Testis (tissue), 3 donors: Measurements from ENCODE around the gene MTCL1. TPM values are rescaled to one million over a fixed set of nuclear protein-coding genes. Genes with fewer than 3 reads are reported as not detected.

Experiments
- DNase-seq: peaks from one replicate; pipeline ENCODE4 v3.0.0-alpha.2; 2019
- H3K27ac ChIP-seq, 2 donors: fragments of 200-600 bp; sonication (generic); one replicate each; pipeline ENCODE4 v1.5.1; 2019
- H3K27me3 ChIP-seq: fragments of 200-600 bp; sonication (generic); one replicate; pipeline ENCODE4 v1.5.1; 2019
- H3K36me3 ChIP-seq: fragments of 200-600 bp; sonication (generic); one replicate; pipeline ENCODE4 v1.5.1; 2017; ENCODE audit warnings: low read depth; ENCODE audit errors: missing control alignments
- H3K4me1 ChIP-seq: fragments of 200-600 bp; sonication (generic); one replicate; pipeline ENCODE4 v1.5.1; 2019
- H3K4me3 ChIP-seq, 2 donors: fragments of 200-600 bp; sonication (generic); one replicate each; pipeline ENCODE4 v1.5.1; 2017 to 2019
- H3K9me3 ChIP-seq: fragments of 200-600 bp; sonication (generic); one replicate; pipeline ENCODE4 v1.5.1; 2017
- POLR2A ChIP-seq: fragments of 450-650 bp; IDR thresholded peaks from one replicate; pipeline ENCODE4 v1.6.1; 2017; ENCODE audit warnings: antibody characterized with exemption, mild to moderate bottlenecking, moderate library complexity
- WGBS, 2 donors: methylation state at CpG; one replicate each; pipeline ENCODE4 v1.1.5; 2018; 5-methylcytosine and 5-hydroxymethylcytosine counted together
- intact Hi-C: fragments of 100-400 bp; cut with DNase I; formaldehyde crosslinking; loops from one replicate; pipeline ENCODE4 v1.15.1; 2023; ENCODE audit warnings: low total_unique reads
- polyA plus RNA-seq: library from polyadenylated mRNA; stranded (reverse); fragments of 350-450 nt; fragmentation: Illumina TruSeq; extraction: RNeasy Lipid Tissue Mini Kit (QIAGEN cat#74804); gene quantifications from one replicate; pipeline ENCODE4 v1.2.3, GENCODE V29; 2014; ENCODE audit warnings: low read depth, low replicate concordance; ENCODE audit not compliant: insufficient read depth
- total RNA-seq, 2 donors: library from RNA; depleted of rRNA; stranded (reverse); fragments of >200 nt; gene quantifications; one replicate each; pipeline ENCODE4 v1.2.3, GENCODE V29; 2016
- TF ChIP-seq, protein P1 (sequence below), 3 experiments: fragments of 450-650 bp in 2 of 3; fragments of 200-600 bp in 1 of 3; sonication (generic) in 1 of 3; IDR thresholded peaks; one replicate each; pipeline ENCODE4 v1.5.1; 2016 to 2019; ENCODE audit warnings: antibody characterized with exemption in 3 of 3, mild to moderate bottlenecking in 2 of 3, moderate library complexity in 1 of 3

MTCL1 gene
- total and polyA plus RNA-seq, 3 donors from 2014 or later: 27.5 to 139 (median 95.8) TPM

DNA sequence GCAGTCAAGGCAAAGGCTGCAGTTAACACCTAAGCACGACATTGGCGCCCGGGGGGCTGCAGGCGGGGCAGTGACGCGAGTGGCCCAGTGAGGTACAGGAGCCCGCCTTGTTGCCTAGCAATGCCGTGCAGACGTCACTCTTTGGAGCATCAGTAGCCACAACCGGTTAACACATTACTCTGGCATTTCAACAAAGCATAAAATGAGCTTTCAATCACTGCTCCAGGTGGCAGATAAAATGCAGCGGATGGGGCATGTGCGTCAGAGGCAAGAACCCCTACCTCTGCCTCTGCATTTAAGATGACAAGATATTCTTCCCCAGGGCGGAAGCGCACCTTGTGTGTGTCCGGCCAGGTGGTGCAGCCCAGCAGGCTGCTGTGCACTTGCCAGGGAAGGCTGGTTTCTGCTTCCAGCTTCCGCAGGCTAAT lies 139.4 kb downstream of the MTCL1 start:
- no peaks in the 10 kb centered on the region for H3K9me3 ChIP-seq
- no peak overlapping the region for H3K27ac ChIP-seq
- no peaks in the 10 kb centered on the region for H3K27me3 ChIP-seq
- H3K4me1 ChIP-seq: no peaks in the 10 kb centered on the region
- H3K4me3 ChIP-seq: no peak overlapping the region
- TF ChIP-seq POLR2A: no peak
- TF ChIP-seq, protein P1, sequence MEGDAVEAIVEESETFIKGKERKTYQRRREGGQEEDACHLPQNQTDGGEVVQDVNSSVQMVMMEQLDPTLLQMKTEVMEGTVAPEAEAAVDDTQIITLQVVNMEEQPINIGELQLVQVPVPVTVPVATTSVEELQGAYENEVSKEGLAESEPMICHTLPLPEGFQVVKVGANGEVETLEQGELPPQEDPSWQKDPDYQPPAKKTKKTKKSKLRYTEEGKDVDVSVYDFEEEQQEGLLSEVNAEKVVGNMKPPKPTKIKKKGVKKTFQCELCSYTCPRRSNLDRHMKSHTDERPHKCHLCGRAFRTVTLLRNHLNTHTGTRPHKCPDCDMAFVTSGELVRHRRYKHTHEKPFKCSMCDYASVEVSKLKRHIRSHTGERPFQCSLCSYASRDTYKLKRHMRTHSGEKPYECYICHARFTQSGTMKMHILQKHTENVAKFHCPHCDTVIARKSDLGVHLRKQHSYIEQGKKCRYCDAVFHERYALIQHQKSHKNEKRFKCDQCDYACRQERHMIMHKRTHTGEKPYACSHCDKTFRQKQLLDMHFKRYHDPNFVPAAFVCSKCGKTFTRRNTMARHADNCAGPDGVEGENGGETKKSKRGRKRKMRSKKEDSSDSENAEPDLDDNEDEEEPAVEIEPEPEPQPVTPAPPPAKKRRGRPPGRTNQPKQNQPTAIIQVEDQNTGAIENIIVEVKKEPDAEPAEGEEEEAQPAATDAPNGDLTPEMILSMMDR (IDR thresholded peaks at IDR 0.05): no peak
- no peaks in the 10 kb centered on the region for H3K36me3 ChIP-seq
- no peak for DNase-seq
- WGBS, 2 donors: 56 to 69% methylated on average over 5 to 16 of the region's 16 CpGs
- intact Hi-C loops: no loop called here

DNA sequence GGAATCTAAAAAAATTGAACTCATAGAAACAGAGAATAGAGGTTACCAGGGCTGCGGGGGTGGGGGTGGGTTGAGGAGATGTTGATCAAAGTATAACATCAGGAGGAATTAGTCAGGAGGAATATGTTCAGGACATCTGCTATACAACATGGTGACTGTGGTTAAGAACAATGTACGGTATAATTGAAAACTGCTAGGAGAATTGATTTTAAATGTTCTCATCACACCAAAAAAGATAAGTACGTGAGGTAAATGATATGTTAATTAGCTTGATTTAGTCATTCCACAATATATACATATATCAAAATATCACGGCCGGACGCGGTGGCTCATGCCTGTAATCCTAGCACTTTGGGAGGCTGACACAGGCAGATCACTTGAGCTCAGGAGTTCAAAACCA lies 140.2 kb downstream of the MTCL1 start:
- H3K36me3 ChIP-seq: no peaks in the 10 kb centered on the region
- no peak overlapping the region for H3K27ac ChIP-seq
- no peaks in the 10 kb centered on the region for H3K27me3 ChIP-seq
- DNase-seq: no peak
- no peaks in the 10 kb centered on the region for H3K9me3 ChIP-seq
- WGBS, 2 donors: 92 to 94% methylated on average over 7 of the region's 7 CpGs
- H3K4me3 ChIP-seq: no peak overlapping the region
- no peak for TF ChIP-seq POLR2A
- TF ChIP-seq, protein P1 (IDR thresholded peaks at IDR 0.05): no peak
- intact Hi-C loops: no loop called here
- no peaks in the 10 kb centered on the region for H3K4me1 ChIP-seq

DNA sequence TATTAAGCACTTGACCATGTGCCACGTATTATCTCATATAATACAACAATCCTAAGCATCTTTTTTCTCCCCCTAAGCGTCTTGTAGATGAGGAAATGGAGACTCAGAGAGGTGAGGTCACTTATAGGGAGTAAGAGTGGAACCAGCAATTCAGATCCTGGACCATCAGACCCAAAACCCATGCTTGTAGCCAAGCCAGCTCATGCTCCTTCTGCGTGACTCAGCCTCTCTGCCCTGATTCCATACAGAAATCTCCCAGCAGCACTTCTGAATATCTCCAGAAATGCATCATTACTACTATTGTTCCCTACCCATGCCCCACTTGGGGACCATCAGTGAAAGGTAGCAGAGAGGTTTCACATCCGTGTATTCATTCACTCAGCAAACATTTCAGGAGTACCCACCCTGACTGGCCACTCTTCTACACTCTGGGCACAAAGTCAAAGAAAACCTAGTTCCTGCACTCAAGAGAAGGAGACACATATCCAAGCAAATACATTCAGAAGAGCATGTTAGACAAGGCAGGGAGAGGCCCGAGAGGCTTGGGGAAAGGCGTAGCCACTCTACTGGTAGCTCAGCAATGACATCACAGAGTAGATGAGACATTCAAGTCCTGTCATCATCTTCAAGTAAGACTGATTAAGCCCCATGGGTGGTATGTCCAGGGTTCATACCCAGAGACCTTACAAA lies 141.9 kb downstream of the MTCL1 start:
- Histone ChIP-seq H3K36me3 (no peaks in the 10 kb centered on the region), H3K27me3 (no peaks in the 10 kb centered on the region), H3K4me3 (no peak overlapping the region), H3K4me1 (no peaks in the 10 kb centered on the region), H3K27ac (no peak overlapping the region), H3K9me3 (no peaks in the 10 kb centered on the region)
- intact Hi-C loops: no loop called here
- TF ChIP-seq, protein P1 (IDR thresholded peaks at IDR 0.05): no peak
- TF ChIP-seq POLR2A: no peak
- WGBS, 2 donors: 86 to 91% methylated on average over 6 of the region's 6 CpGs
- DNase-seq: no peak

DNA sequence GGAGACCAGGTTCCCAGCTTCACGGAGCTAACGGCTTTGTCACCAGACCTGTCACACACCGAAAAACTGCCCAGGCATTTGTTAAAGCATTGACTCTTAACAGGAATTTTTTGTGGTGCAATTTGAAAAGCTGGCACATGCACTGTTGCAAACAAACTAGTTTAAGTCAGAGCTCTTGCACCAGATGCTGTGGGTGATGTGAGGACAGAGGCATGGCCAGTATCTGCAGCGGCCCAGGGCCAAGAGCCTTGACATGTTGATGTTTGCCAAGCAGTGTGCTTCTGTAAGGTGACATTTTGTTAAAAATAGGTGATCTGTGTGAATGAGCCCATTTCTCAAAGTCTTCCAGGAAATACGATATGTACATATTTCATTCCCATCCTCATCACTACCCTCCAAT lies 142.5 kb downstream of the MTCL1 start:
- 73 to 84% methylated on average over 5 of the region's 5 CpGs for WGBS, 2 donors

More for the DNA sequence above, 142.5 kb downstream of the MTCL1 start:
- no peaks in the 10 kb centered on the region for H3K4me1 ChIP-seq
- no peaks in the 10 kb centered on the region for H3K9me3 ChIP-seq
- H3K27me3 ChIP-seq: no peaks in the 10 kb centered on the region
- no peak for DNase-seq
- no peak overlapping the region for H3K27ac ChIP-seq
- no peak overlapping the region for H3K4me3 ChIP-seq
- intact Hi-C loops: no loop called here
- TF ChIP-seq POLR2A: no peak
- TF ChIP-seq, protein P1 (IDR thresholded peaks at IDR 0.05): no peak
- no peaks in the 10 kb centered on the region for H3K36me3 ChIP-seq
